ENCODE results near the gene SGIP1.

The SGIP1 gene

DNA sequence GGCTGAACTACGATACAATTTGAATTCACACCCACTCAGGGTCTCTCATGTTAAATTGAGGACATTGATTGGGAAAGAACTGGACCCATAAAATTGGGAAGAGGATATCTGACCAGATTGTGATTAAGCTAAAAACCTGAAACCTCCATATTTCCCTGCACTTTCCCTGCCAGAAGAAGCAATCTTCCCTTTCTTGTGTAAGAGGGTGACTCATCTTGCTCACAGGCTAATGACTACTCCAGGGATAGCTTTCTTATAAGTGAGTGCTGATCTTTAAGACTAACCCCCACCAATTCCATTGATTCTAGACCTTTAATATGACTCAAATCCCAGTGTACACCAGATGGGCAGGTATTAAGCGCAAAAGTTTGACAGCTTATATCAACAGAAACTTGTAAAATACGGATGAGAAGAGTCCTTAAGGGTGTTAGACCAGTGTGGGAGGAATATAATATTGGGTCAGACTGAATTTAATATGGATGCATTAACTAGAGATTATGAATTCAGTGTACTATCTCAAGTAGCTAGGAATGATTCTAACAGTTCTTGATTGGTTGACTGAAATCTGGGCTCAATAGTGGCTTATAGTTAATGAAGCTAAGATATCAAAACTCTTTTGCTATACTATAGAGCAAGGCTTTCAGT, 12.1 kb upstream of the SGIP1 start:
- no peaks in the 10 kb centered on the region for H3K4me1 ChIP-seq (ENCODE audit: control insufficient read depth, low read length)
- H3K4me2 ChIP-seq (ENCODE audit: low read length) = no peak overlapping the region
- H3K9me3 ChIP-seq (ENCODE audit: control insufficient read depth, insufficient read depth, low read length) = no peaks in the 10 kb centered on the region
- no peak overlapping the region for H3K4me3 ChIP-seq (ENCODE audit: low read length)
- no peaks in the 10 kb centered on the region for H3K36me3 ChIP-seq (ENCODE audit: control insufficient read depth, low read length)
- H3K79me2 ChIP-seq (ENCODE audit: control insufficient read depth, low read length) = no peaks in the 10 kb centered on the region
- H3K9me2 ChIP-seq (replicated peaks; ENCODE audit: control insufficient read depth, low read length) = no peaks in the 10 kb centered on the region
- TF ChIP-seq EZH2phosphoT487 (IDR thresholded peaks at IDR 0.05; ENCODE audit: borderline replicate concordance, low read length) = no peak
- TF ChIP-seq, protein P1, sequence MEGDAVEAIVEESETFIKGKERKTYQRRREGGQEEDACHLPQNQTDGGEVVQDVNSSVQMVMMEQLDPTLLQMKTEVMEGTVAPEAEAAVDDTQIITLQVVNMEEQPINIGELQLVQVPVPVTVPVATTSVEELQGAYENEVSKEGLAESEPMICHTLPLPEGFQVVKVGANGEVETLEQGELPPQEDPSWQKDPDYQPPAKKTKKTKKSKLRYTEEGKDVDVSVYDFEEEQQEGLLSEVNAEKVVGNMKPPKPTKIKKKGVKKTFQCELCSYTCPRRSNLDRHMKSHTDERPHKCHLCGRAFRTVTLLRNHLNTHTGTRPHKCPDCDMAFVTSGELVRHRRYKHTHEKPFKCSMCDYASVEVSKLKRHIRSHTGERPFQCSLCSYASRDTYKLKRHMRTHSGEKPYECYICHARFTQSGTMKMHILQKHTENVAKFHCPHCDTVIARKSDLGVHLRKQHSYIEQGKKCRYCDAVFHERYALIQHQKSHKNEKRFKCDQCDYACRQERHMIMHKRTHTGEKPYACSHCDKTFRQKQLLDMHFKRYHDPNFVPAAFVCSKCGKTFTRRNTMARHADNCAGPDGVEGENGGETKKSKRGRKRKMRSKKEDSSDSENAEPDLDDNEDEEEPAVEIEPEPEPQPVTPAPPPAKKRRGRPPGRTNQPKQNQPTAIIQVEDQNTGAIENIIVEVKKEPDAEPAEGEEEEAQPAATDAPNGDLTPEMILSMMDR (IDR thresholded peaks at IDR 0.05; ENCODE audit: low read depth, low read length, poor library complexity, severe bottlenecking) = no peak
- H3K27me3 ChIP-seq (ENCODE audit: control insufficient read depth, low read length) = no peaks in the 10 kb centered on the region
- no peaks in the 10 kb centered on the region for H4K20me1 ChIP-seq (ENCODE audit: control insufficient read depth, insufficient read depth, low read depth, low read length)
- no peak overlapping the region for H3K27ac ChIP-seq (ENCODE audit: low read depth, low read length)
- H3F3A ChIP-seq (ENCODE audit: control insufficient read depth, insufficient read depth) = no peaks in the 10 kb centered on the region

DNA sequence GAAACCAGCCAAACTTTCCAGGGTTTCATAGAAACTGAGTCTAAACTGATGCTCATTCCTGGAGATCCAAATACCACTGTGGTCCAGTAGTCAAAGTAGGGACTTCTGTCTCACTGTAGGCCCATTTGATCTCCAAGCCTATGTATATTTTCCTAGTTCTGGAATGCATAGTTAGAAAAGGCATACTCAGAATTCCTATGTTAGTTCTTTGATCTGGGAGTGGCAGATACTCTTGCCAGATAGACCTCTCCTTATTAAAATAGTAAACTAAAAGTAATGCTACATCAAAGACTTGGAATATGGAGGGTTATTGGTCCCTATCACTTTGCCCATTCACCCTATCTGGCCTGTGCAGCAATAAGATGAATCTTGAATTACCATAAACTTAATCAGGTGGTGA, 10.4 kb upstream of the SGIP1 start:
- no peaks in the 10 kb centered on the region for H4K20me1 ChIP-seq (ENCODE audit: control insufficient read depth, insufficient read depth, low read depth, low read length)
- H3K4me1 ChIP-seq (ENCODE audit: control insufficient read depth, low read length) = no peaks in the 10 kb centered on the region
- no peaks in the 10 kb centered on the region for H3K79me2 ChIP-seq (ENCODE audit: control insufficient read depth, low read length)
- no peaks in the 10 kb centered on the region for H3F3A ChIP-seq (ENCODE audit: control insufficient read depth, insufficient read depth)
- H3K36me3 ChIP-seq (ENCODE audit: control insufficient read depth, low read length) = no peaks in the 10 kb centered on the region
- H3K9me3 ChIP-seq (ENCODE audit: control insufficient read depth, insufficient read depth, low read length) = no peaks in the 10 kb centered on the region
- H3K27me3 ChIP-seq (ENCODE audit: control insufficient read depth, low read length) = no peaks in the 10 kb centered on the region
- H3K4me3 ChIP-seq (ENCODE audit: low read length) = no peak overlapping the region
- TF ChIP-seq, protein P1 (IDR thresholded peaks at IDR 0.05; ENCODE audit: low read depth, low read length, poor library complexity, severe bottlenecking) = no peak
- TF ChIP-seq EZH2phosphoT487 (IDR thresholded peaks at IDR 0.05; ENCODE audit: borderline replicate concordance, low read length) = no peak
- no peak overlapping the region for H3K27ac ChIP-seq (ENCODE audit: low read depth, low read length)
- H3K4me2 ChIP-seq (ENCODE audit: low read length) = no peak overlapping the region
- no peaks in the 10 kb centered on the region for H3K9me2 ChIP-seq (replicated peaks; ENCODE audit: control insufficient read depth, low read length)

DNA sequence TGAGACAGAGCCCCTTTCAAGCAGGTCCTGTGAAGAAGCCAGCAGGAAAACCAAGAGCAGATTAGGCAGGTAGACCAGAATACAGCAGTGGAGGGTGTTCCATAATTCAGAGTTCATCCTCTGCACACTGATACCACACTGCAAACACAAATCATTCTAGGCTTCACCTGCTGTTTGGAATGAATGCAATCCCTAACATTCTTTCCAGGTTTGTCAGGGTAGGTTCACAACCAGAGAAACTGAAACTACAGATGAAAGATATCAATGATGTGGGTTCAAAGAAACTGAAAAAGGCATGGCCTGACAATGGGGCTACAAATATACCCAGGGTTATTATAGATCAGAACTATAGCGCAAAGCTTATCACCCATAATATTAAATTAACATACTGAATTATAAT, 8.9 kb upstream of the SGIP1 start:
- Histone ChIP-seq H3K4me1 (ENCODE audit: control insufficient read depth, low read length) (no peaks in the 10 kb centered on the region), H3K27ac (ENCODE audit: low read depth, low read length) (no peak overlapping the region), H3K4me2 (ENCODE audit: low read length) (no peak overlapping the region), H3K27me3 (ENCODE audit: control insufficient read depth, low read length) (no peaks in the 10 kb centered on the region), H3K9me2 (replicated peaks; ENCODE audit: control insufficient read depth, low read length) (no peaks in the 10 kb centered on the region), H3K79me2 (ENCODE audit: control insufficient read depth, low read length) (no peaks in the 10 kb centered on the region), H4K20me1 (ENCODE audit: control insufficient read depth, insufficient read depth, low read depth, low read length) (no peaks in the 10 kb centered on the region), H3F3A (ENCODE audit: control insufficient read depth, insufficient read depth) (no peaks in the 10 kb centered on the region), H3K36me3 (ENCODE audit: control insufficient read depth, low read length) (no peaks in the 10 kb centered on the region), H3K9me3 (ENCODE audit: control insufficient read depth, insufficient read depth, low read length) (no peaks in the 10 kb centered on the region), H3K4me3 (ENCODE audit: low read length) (no peak overlapping the region)
- no peak for TF ChIP-seq EZH2phosphoT487 (IDR thresholded peaks at IDR 0.05; ENCODE audit: borderline replicate concordance, low read length)
- TF ChIP-seq, protein P1 (IDR thresholded peaks at IDR 0.05; ENCODE audit: low read depth, low read length, poor library complexity, severe bottlenecking) = no peak

Measured in DOHH2 (cell line).